SKM-1 treated with dmso at 0.1 percent for 144 hours (cell line): ENCODE results near the gene IL7R.
"Not testable (repeated sequence)": the region's sequence is repeated elsewhere in the genome, so short reads cannot be mapped to it uniquely, and the experiment has no call there.

Experiments used
- DNase-seq: peaks from one replicate; lab custom pipeline; 2025; ENCODE audit not compliant: unreplicated experiment; lab: John Stamatoyannopoulos, UW

IL7R gene

DNA sequence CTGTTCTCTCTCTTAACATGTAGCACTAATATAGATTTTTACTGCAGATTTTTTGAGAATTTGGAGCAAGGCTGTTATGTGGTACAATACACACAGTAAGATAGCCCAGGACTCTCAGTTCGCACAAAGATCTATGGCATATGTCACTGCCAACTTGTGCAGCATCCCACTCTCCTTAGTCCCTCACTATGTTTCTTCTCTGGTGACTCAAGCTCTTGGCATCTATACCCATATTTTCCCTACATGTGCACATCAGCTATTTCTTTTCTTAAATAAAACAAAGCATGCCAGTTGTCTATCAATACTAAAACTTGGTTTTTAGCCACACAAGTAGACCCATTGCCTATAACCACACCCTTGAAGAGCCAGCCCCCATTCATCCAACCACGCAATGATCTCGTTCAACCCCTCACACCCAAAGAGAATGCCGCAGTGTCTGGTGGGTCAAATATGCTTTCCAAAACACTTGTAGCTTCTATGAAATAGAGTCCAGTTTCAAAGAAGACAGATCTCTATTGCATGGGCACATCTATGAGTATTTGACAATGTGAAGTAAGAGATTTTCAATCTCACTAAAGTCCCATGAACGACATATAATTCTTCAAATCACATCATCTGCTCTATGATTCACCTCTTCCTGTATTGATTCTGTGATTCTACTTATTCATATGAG, 18.2 kb upstream of the IL7R start:
- DNase-seq, result no peak

- no peak for DNase-seq
Measured at GRCh38 chr5:35842856-35843255, 13.8 kb upstream of the IL7R start.

DNA sequence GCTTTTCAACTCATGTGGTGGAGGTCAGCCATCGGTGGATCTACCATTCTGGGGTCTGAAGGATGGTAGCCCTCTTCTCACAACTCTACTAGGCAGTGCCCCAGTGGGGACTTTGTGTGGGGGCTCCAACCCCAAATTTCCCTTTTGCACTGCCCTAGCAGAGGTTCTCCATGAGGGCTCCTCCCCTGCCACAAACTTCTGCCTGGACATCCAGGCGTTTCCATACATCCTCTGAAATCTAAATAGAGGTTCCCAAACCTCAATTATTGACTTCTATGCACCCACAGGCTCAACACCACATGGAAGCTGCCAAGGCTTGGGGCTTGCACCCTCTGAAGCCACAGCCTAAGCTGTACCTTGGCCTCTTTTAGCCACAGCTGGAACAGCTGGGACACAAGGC, 11.2 kb upstream of the IL7R start:
- DNase-seq, result not testable (repeated sequence)

- DNase-seq, result no peak
Measured at GRCh38 chr5:35847491-35847890, 9.2 kb upstream of the IL7R start.

GRCh38 chr5:35847961-35848360, 8.7 kb upstream of the IL7R start:
- DNase-seq, result no peak

- no peak for DNase-seq
Measured at GRCh38 chr5:35849860-35850259, 6.8 kb upstream of the IL7R start.

DNA sequence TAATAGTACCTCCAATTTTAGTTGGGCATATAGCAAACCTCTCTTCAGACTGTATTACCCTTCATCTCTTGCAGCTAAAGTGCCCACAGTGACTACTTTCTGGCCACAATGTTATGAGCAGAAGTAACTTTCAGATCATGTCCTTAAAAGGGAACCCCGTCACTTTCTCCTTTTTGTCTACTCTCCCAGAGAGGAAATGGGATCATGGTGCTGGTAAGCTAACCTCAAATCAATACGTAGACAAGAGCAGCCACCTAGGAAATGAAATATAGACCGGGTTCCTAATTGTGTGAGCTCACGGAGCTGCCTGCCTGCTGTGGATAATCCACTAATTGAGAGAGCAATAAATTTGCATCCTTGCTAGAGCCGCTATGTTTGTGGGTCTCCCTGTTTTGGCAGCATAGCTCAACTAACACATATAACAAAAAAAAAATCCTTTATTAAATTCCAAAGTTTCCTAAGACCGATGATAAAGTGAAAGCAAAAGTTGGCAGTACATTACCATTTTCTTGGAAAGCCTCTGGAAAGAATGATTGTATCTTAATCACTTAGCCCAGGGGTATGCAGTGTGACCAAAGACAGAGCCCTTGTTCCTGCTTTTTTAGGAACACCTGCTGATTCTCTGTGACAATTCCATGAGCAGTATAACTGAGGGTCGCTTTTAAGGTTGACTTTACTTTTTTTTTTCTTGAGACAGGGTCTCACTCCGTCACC, 5.6 kb upstream of the IL7R start:
- DNase-seq, result no peak

DNA sequence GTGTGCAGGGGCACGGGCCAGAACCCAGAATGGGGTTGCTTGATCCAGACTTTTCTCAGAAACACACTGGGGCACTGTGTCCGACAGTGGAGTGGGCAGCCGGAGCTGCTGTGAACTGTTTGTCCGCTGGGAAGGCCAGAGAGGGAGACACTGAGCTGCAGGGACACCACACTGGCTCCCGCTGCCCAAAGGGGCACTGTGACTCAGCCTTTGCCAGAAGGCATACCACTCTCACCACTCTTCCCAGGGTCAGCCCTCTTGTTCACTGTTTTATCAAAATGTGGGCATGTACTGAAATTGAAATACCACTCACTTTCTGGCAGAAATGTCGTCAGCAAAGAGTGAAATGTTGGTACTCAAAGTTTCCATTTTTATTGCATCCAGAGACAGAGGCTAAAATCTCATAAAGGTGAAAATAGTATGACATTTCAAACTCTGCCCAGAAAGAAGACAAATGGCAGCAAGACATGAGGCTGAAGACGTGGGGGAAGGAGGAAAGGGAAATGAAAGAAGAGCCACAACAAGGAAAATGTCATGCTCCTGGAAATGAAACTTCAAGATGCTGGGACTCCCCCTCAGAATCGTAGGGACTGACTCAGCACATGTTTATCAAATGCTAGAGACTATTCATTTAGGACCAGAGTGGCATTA, 4.5 kb upstream of the IL7R start:
- no peak for DNase-seq

DNA sequence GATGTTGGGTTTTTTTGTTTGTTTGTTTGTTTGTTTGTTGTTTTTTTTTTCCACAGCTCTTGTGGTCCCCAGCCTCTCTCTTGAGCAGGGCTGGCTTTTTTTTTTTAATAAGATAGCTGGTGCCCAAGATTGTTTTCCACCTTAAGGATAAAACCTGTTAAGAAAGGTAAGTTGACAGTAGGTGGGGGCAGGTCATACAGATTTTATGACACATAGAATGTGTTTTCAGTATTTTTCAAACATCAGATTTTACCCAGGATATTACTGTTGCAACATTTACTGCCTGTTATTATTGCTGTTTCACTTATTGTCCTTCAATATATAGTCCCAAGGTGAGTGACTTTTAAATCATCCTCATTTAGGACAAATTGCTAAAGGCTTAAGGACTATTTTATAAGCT, 3.9 kb upstream of the IL7R start:
- no peak for DNase-seq

DNA sequence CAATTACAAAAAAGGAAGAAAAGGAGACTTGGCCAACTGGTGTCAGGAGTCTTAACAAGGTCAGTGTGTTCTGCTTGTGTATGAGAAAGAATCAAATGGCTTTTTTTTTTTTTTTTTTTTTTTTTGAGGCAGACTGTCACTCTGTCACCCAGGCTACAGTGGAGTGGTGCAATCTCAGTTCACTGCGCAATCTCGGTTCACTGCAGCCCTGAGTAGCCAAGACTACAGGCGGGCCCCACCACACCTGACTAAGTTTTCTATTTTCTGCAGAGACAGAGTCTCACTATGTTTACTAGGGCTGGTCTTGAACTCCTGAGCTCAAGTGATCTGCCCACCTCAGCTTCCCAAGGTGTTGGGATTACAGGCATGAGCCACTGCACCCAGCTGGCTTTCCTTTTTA, 3.1 kb upstream of the IL7R start:
- peak; percentile 21 for DNase-seq

DNA sequence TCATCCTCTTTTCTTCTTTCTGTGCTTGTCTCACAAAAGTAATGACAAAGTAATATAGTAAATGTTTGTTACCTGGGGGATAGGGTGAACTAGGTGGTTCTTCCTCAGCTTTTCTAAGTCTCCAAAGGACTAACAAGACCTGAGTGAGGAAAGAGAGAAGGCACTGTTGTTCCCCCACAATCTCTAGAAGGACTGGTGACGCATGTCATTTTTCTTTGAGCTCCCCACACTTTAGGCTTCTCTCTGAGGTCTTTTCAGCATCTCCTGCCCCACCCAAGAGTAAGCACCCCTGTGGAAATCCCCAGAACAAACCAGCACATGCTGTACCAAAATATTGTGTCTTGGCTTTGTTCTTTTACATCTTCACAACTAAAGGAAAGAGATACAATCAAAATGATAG, 2.4 kb upstream of the IL7R start:
- no peak for DNase-seq

DNA sequence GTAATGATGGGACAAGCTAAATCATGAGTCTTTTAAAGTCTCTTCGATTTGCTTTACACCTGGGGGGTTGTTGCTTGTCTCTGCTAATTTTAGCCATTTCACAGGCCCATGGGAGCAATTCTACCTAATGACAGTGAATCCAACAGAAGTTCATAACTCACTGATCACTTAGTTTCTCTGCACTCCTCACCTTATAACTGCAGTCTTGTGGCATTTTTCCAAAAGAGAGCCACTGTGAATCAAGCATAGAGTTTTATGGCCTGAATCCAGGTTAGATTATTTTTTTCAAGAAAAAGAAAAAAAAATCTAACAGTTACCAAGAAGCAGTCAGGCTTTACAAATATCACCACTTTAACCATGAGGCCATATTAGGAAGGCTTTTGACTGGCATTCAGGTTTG, 1.5 kb upstream of the IL7R start:
- DNase-seq, result no peak

DNA sequence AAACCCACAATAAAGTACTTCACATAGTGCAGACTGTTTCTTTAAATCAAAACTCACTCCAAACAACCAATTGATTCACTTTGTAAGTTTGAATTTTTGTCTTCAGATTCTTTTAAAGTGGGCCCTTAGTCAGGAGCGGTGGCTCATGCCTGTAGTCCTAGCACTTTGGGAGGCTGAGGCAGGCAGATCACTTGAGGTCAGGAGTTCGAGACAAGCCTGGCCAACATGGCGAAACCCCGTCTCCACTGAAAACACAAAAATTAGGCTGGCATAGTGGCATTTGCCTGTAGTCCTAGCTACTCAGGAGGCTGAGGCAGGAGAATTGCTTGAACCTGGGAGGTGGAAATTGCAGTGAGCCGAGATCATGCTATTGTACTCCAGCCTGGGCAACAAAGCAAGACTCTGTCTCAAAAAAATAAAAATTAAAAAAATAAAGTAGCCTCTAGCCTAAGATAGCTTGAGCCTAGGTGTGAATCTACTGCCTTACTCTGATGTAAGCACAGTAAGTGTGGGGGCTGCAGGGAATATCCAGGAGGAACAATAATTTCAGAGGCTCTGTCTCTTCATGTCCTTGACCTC, 416 bp upstream of the IL7R start:
- not testable (repeated sequence) for DNase-seq

GRCh38 chr5:35857606-35858205, 1.0 kb downstream of the IL7R start:
- DNase-seq, result no peak

- no peak for DNase-seq
Measured at GRCh38 chr5:35859101-35859661, 2.5 kb downstream of the IL7R start.

GRCh38 chr5:35860686-35861085, 4.0 kb downstream of the IL7R start:
- no peak for DNase-seq

- no peak for DNase-seq
Measured at GRCh38 chr5:35861718-35862117, 5.0 kb downstream of the IL7R start.

- DNase-seq, result no peak
Measured at GRCh38 chr5:35862126-35862525, 5.4 kb downstream of the IL7R start.

DNA sequence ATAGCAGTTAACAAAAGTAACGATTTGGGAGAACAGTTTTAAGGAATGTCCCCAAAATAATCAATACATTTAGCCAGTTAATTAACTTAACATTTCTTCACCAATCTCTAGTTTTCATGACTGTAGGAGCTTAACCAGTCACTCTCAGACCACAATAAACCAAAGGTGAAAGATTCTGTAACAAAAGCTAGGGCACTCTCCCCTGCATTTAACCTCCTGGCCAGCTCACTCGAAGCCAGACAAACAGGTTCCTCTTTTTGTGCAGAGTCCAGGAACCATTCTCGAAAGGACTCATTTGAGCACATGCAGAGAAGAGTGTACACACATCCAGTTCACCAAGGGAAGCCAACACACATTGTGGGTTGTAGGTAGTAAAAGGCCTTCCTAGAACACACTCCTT, 6.5 kb downstream of the IL7R start:
- DNase-seq, result peak; percentile 61

- DNase-seq, result no peak
Measured at GRCh38 chr5:35867998-35868397, 11.3 kb downstream of the IL7R start.

DNA sequence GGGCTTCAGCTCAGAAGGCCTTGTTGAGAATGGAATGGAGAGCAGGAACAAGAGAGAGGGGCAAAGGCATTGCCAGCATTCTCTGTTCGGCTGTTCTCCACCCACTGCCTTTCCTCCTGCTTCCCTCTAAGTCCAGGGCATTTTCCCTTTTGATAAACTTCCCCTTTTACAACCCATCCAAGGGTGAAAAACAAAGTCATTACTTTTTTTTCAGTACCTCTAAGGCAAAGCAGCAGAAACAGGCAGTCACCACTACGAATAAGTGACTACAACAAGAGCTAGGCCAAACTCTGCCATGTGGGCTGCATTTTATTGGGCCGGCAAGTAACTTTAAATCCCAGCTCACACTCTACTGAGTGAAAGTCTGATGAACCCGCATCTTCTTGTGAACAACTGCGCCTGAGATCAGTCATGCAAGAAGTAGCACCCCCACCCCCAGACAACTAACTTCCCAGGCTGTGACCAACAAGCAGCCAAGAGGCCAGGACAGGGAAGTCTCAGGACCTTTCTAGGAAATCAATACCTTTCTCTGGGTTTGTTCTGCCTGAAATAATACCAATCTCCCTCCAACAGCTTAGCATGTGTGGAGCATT, 13.1 kb downstream of the IL7R start:
- no peak for DNase-seq
